H1 (cell line): ENCODE results near the gene STX8. TPM values are rescaled to one million over a fixed set of nuclear protein-coding genes. Genes with fewer than 3 reads are reported as not detected.
"Not testable (repeated sequence)": the region's sequence is repeated elsewhere in the genome, so short reads cannot be mapped to it uniquely, and the experiment has no call there.

ENCODE experiments used
- CTCF ChIA-PET: fragments of 300-600 bp; sonication (Branson Sonifier 250); formaldehyde crosslinking; loops from one replicate; lab custom pipeline; 2021; ENCODE audit not compliant: partially characterized antibody; lab: Charles Lee
- POLR2A ChIA-PET: fragments of 300-600 bp; sonication (Branson Sonifier 250); formaldehyde crosslinking; loops from one replicate; lab custom pipeline; 2021; ENCODE audit warnings: inconsistent platforms; ENCODE audit not compliant: partially characterized antibody; lab: Charles Lee
- DNase-seq, 2 experiments: peaks; one replicate each; pipeline versions ENCODE4 v3.0.0 to v3.0.0-alpha.2; 2010 to 2022; ENCODE audit warnings: low spot score in 2 of 2, low read depth in 1 of 2, mixed read lengths in 1 of 2
- FAIRE-seq: peaks from 2 replicates; lab custom pipeline; 2011; peaks lifted over from hg19 to GRCh38; lab: Jason Lieb, UNC
- H2AFZ ChIP-seq: 2 replicates; pipeline ENCODE4 v1.8.1; 2012; ENCODE audit warnings: low read length, inconsistent platforms
- H2AK5ac ChIP-seq: 2 replicates; pipeline ENCODE4 v1.6.1; 2013; ENCODE audit warnings: low read depth, low read length
- H2BK120ac ChIP-seq: replicated peaks from 2 replicates; pipeline ENCODE3; 2013; ENCODE audit warnings: low read depth, low read length, inconsistent platforms
- H2BK12ac ChIP-seq: 2 replicates; pipeline ENCODE4 v1.6.1; 2013; ENCODE audit warnings: low read depth, low read length
- H2BK15ac ChIP-seq: 2 replicates; pipeline ENCODE4 v1.6.1; 2013; ENCODE audit warnings: low read length
- H2BK20ac ChIP-seq: 2 replicates; pipeline ENCODE4 v1.6.1; 2013; ENCODE audit warnings: low read length
- H2BK5ac ChIP-seq: 2 replicates; pipeline ENCODE4 v1.6.1; 2013; ENCODE audit warnings: low read depth, low read length
- H3K14ac ChIP-seq: 2 replicates; pipeline ENCODE4 v1.6.1; 2013; ENCODE audit warnings: inconsistent platforms; ENCODE audit not compliant: insufficient read length
- H3K18ac ChIP-seq: 2 replicates; pipeline ENCODE4 v1.6.1; 2013; ENCODE audit warnings: low read length; ENCODE audit errors: extremely low read depth
- H3K23ac ChIP-seq: 2 replicates; pipeline ENCODE4 v1.6.1; 2013; ENCODE audit warnings: inconsistent platforms; ENCODE audit not compliant: insufficient read length
- H3K23me2 ChIP-seq: 2 replicates; pipeline ENCODE4 v1.6.1; 2013; ENCODE audit warnings: low read depth, low read length
- H3K27ac ChIP-seq: 2 replicates; pipeline ENCODE4 v1.6.1; 2011; ENCODE audit warnings: low read depth, low read length, inconsistent platforms
- H3K27me3 ChIP-seq, 4 experiments: replicated peaks in 1 of 4; 1 replicate in 1 of 4; 2 replicates in 3 of 4; pipeline versions ENCODE4 v1.6.1 to v1.8.1; 2011 to 2013; ENCODE audit warnings: low read length in 3 of 4, mild to moderate bottlenecking in 3 of 4, inconsistent platforms in 2 of 4, mixed read lengths in 2 of 4, moderate library complexity in 1 of 4; ENCODE audit not compliant: control insufficient read depth in 3 of 4, insufficient read depth in 3 of 4; ENCODE audit errors: extremely low read depth in 1 of 4
- H3K36me3 ChIP-seq, 4 experiments: 2 replicates each; pipeline versions ENCODE4 v1.6.1 to v1.8.1; 2011 to 2013; ENCODE audit warnings: mild to moderate bottlenecking in 4 of 4, low read length in 3 of 4, moderate library complexity in 2 of 4, control low read depth in 1 of 4, inconsistent platforms in 1 of 4; ENCODE audit not compliant: insufficient read depth in 4 of 4, control insufficient read depth in 2 of 4
- H3K4ac ChIP-seq: replicated peaks from 2 replicates; pipeline ENCODE3; 2013; ENCODE audit warnings: low read length, low read depth, mixed read lengths, inconsistent platforms; ENCODE audit not compliant: insufficient read length
- H3K4me1 ChIP-seq, 4 experiments: replicated peaks in 1 of 4; 1 replicate in 1 of 4; 2 replicates in 3 of 4; pipeline versions ENCODE4 v1.6.1 to v1.8.1; 2011 to 2013; ENCODE audit warnings: low read length in 3 of 4, inconsistent platforms in 2 of 4, mixed read lengths in 1 of 4; ENCODE audit not compliant: insufficient read depth in 4 of 4, control insufficient read depth in 3 of 4
- H3K4me2 ChIP-seq, 2 experiments: 2 replicates each; pipeline versions ENCODE4 v1.6.1 to v1.8.1; 2011 to 2013; ENCODE audit warnings: low read depth in 2 of 2, low read length in 2 of 2, control low read depth in 1 of 2, inconsistent platforms in 1 of 2, mild to moderate bottlenecking in 1 of 2; ENCODE audit not compliant: insufficient read depth in 1 of 2
- H3K4me3 ChIP-seq, 4 experiments: fragments of 200-600, 300-600 bp in 1 of 4; sonication (generic), shearing (Covaris generic), sonication (Bioruptor Twin) in 1 of 4; 2 replicates each; pipeline versions ENCODE4 v1.5.1 to v1.8.1; 2011 to 2016; ENCODE audit warnings: low read length in 4 of 4, low read depth in 3 of 4, control low read depth in 2 of 4, inconsistent platforms in 2 of 4, mild to moderate bottlenecking in 2 of 4, mixed read lengths in 1 of 4, moderate library complexity in 1 of 4; ENCODE audit not compliant: insufficient read depth in 2 of 4; ENCODE audit errors: extremely low read depth in 1 of 4
- H3K56ac ChIP-seq: replicated peaks from 2 replicates; pipeline ENCODE3; 2013; ENCODE audit warnings: low read depth, mild to moderate bottlenecking, mixed read lengths, low read length, inconsistent platforms; ENCODE audit not compliant: insufficient read length
- H3K79me1 ChIP-seq: 2 replicates; pipeline ENCODE4 v1.6.1; 2013; ENCODE audit warnings: low read depth, low read length, control low read depth
- H3K79me2 ChIP-seq, 2 experiments: 2 replicates each; pipeline versions ENCODE4 v1.6.1 to v1.8.1; 2012 to 2013; ENCODE audit warnings: low read length in 2 of 2, mild to moderate bottlenecking in 2 of 2, inconsistent platforms in 1 of 2; ENCODE audit not compliant: insufficient read depth in 2 of 2, control insufficient read depth in 1 of 2
- H3K9ac ChIP-seq, 4 experiments: replicated peaks in 1 of 4; 1 replicate in 1 of 4; 2 replicates in 3 of 4; pipeline versions ENCODE4 v1.6.1 to v1.8.1; 2011 to 2013; ENCODE audit warnings: low read depth in 3 of 4, low read length in 3 of 4, control low read depth in 2 of 4, mild to moderate bottlenecking in 2 of 4, moderate library complexity in 2 of 4, inconsistent platforms in 1 of 4; ENCODE audit errors: extremely low read depth in 1 of 4
- H3K9me3 ChIP-seq, 2 experiments: 2 replicates each; pipeline versions ENCODE4 v1.6.1 to v1.8.1; 2012 to 2013; ENCODE audit warnings: mild to moderate bottlenecking in 2 of 2, moderate library complexity in 2 of 2, control low read depth in 1 of 2, inconsistent platforms in 1 of 2, low read depth in 1 of 2, low read length in 1 of 2, mixed read lengths in 1 of 2; ENCODE audit not compliant: insufficient read depth in 2 of 2
- H4K20me1 ChIP-seq, 2 experiments: replicated peaks in 1 of 2; 2 replicates each; pipeline versions ENCODE3 to v1.8.1; 2011 to 2013; ENCODE audit warnings: inconsistent platforms in 2 of 2, low read length in 2 of 2, mild to moderate bottlenecking in 1 of 2; ENCODE audit not compliant: insufficient read depth in 2 of 2, control insufficient read depth in 1 of 2
- H4K5ac ChIP-seq: 2 replicates; pipeline ENCODE4 v1.6.1; 2013; ENCODE audit warnings: low read length, low read depth, mixed read lengths, inconsistent platforms; ENCODE audit not compliant: insufficient read length
- H4K8ac ChIP-seq: 2 replicates; pipeline ENCODE4 v1.8.0; 2013; ENCODE audit warnings: mild to moderate bottlenecking, moderate library complexity, low read length, inconsistent platforms; ENCODE audit not compliant: insufficient read depth; ENCODE audit errors: extremely low read depth
- H4K91ac ChIP-seq: replicated peaks from 2 replicates; pipeline ENCODE3; 2013; ENCODE audit warnings: low read length, mixed read lengths, inconsistent platforms; ENCODE audit not compliant: insufficient read length
- WGBS, 2 experiments: shearing (Covaris generic) in 1 of 2; methylation state at CpG; one replicate each; pipeline versions ENCODE4 v1.1.6 to v1.1.7; 2013 to 2015; ENCODE audit warnings: low lambda C conversion rate in 2 of 2, mixed read lengths in 2 of 2, inconsistent platforms in 1 of 2, low coverage in 1 of 2, missing lambda C conversion rate in 1 of 2; ENCODE audit not compliant: insufficient replicate concordance in 2 of 2, insufficient coverage in 1 of 2, insufficient read length in 1 of 2; ENCODE audit errors: extremely low coverage in 1 of 2, missing lambda C conversion rate in 1 of 2; 5-methylcytosine and 5-hydroxymethylcytosine counted together
- polyA plus RNA-seq, 7 experiments: library from polyadenylated mRNA; depleted of rRNA in 3 of 7; stranded (reverse) in 5 of 7; unstranded in 2 of 7; fragments of >200 nt in 5 of 7; fragments of 200-250 nt in 2 of 7; gene quantifications; 1 replicate in 5 of 7; 2 replicates in 1 of 7; 4 replicates in 1 of 7; pipeline versions ENCODE4 v1.2.1 to v1.2.3, GENCODE V29; 2011 to 2013; ENCODE audit warnings: missing spikeins in 2 of 7, mixed read lengths in 2 of 7
- total RNA-seq: library from RNA; stranded (reverse); fragmentation: NEBNext Ultra II Directional; extraction: Animal tissue kit (Norgen Biotek cat#: 25700); gene quantifications from 2 replicates; pipeline ENCODE4 v1.2.1, GENCODE V29; 2021

Gene STX8
- total and polyA plus RNA-seq, 2 of the 8 experiments (the other 6 are each of a cell fraction or from before 2014, with no cell fraction given): 22.8 to 42.5 TPM

- H3K79me1 ChIP-seq, H4K20me1 ChIP-seq, H2BK120ac ChIP-seq, H3K18ac ChIP-seq, H2AK5ac ChIP-seq, H3K14ac ChIP-seq, POLR2A ChIA-PET, H3K56ac ChIP-seq, H3K9ac ChIP-seq, H3K27me3 ChIP-seq, FAIRE-seq, H3K4ac ChIP-seq, H2BK12ac ChIP-seq, H3K36me3 ChIP-seq, H4K5ac ChIP-seq, H3K23ac ChIP-seq, H3K4me1 ChIP-seq, H3K9me3 ChIP-seq, H3K27ac ChIP-seq, H3K4me3 ChIP-seq, H2BK15ac ChIP-seq, H2BK20ac ChIP-seq, H2BK5ac ChIP-seq, H3K4me2 ChIP-seq, H4K8ac ChIP-seq, DNase-seq, H3K23me2 ChIP-seq, H4K91ac ChIP-seq, H3K79me2 ChIP-seq, H2AFZ ChIP-seq: not testable (repeated sequence)
- WGBS, 2 experiments: 97% methylated on average over 9 of the region's 9 CpGs; no CpG with 5 or more reads in 1 of the 2 experiments
- CTCF ChIA-PET: interaction anchor here (1.2 kb wide), 1 partner anchor 14 kb away, joined by 3 read pairs; no protein-coding TSS in a partner anchor
Observed at GRCh38 chr17:9376177-9376576, 199.4 kb downstream of the STX8 start.
